Frontal cortex (tissue), 4 donors: ENCODE measurements around the gene BCOR. TPM values are rescaled to one million over a fixed set of nuclear protein-coding genes. Genes with fewer than 3 reads are reported as not detected.

ENCODE experiments used
- DNase-seq, 2 donors: peaks; one replicate each; pipeline ENCODE4 v3.0.0; 2012; ENCODE audit warnings: low spot score in 2 of 2
- FAIRE-seq: peaks from 2 replicates; lab custom pipeline; 2012; peaks lifted over from hg19 to GRCh38; lab: Jason Lieb, UNC
- total RNA-seq: library from RNA; depleted of rRNA; stranded (reverse); fragments of >200 nt; gene quantifications from one replicate; pipeline ENCODE4 v1.2.3, GENCODE V29; 2014
- donor health status: control.
- donor health status: control.
- donor health status: control.

Gene BCOR
- total RNA-seq, 1 donor from 2014 or later, result 26.5 TPM

DNA sequence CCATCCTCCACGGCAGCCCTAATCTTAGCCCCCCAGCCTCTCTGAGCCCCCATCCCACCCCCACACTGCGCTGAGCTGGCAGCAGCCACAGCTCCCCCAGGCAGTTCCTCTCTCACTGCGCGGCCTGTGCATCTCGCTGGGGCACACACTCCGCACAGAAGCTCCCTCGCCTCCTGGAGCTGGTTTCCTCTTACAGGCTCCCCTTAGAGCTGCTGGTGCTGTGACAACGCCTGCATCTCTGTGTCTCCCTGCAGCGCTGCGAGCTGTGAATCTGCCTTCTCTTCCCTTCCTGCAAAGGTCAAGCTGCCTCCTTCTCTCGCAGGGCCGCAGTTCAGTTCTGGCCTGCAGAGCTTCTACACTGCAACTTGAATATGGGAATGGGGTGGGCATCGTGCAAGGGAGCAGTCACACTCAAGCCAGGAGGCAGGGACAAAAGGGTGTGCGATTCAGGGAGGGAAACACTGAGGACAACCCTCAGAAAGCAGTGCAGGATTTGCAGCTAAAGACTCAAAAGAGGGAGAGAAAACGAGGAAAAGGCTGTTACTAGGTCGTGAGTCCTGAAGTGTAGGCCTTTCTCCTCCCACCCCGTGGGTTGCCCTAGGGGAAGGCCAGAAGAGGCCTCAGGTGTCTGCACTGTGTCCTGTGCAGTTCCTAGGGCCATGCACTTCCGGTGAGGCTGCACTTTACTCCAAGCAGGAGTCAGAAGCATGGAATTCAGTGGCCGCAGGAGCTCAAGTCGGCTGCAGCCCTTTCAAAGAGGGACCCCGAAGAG, 87.0 kb downstream of the BCOR start:
- FAIRE-seq (no peak), DNase-seq (peak in 1 of 2 donors; percentile 37)

DNA sequence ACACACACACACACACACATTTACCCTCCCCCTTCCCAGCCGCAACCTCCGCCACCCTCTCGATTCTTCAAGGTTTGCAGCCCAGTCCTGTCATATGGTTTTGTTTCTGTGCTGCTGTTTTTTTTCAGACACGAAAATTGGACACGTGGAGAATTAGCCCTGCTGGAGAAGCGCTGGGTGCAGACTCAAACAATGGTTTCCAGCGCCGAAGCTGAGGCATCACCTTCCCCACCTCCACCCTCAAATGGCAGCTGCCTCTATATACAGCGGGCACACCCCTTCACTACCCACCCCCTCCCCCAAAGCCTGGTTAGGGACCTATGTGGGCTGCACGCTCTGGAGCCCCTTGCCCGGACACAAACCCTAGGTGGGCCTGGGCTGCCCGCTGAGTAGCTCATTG, 87.9 kb downstream of the BCOR start:
- FAIRE-seq (no peak), DNase-seq (peak in 1 of 2 donors; percentile 12)

DNA sequence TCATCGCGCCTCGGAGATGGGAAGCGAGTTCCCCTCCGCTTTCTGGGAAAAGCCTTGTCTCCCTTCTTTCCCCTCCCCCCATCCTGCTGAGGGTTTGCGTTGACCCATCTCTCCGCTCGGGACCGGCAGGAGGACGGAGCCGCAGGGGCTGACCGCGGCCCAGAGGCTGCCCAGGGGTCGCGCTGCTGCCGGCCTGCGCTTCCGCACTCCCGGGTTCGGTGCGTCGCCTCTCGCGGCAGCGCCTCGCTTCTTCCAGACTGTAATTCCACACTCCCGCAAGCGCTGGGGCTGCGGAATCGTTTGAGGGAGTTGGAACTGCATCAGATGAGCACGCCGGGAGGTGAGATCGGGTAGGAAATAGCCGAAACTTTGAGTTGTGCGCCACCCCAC, 88.3 kb downstream of the BCOR start:
- DNase-seq (peak in 1 of 2 donors; percentile 17), FAIRE-seq (no peak)

DNA sequence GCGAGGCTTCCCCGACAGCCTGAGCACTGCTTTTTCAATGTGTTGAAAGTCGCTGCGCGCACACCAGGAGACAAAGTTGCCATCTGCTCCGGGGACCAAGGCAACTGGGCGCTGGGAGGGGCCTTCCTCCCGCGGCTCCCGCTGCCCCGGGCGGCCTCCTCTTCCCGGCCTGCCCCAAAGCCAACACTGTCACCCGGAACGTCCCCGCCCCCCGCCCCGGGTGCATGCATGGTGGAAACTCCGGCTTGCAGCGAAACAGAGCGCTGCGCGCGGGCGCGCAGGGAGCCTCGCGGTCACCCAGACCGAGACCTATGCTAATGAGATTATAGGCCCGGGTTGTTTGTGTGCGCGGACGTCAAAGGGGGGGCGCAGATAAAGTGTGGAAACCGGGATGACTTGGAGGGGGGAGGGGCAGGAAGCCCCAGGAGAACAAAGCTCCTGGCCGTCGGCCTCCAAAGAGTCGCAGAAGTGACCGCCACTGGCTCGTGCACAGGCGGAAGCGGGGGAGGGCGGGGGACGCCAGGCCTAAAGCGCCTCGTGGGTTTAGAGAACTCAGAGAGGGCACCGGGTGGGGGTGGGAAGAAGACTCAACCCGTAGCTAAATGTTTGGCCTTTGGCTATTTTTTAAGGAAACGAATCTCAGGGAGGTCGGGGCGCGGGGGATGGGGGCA, 88.8 kb downstream of the BCOR start:
- no peak for FAIRE-seq
- peak in 1 of 2 donors; percentile 43 for DNase-seq

DNA sequence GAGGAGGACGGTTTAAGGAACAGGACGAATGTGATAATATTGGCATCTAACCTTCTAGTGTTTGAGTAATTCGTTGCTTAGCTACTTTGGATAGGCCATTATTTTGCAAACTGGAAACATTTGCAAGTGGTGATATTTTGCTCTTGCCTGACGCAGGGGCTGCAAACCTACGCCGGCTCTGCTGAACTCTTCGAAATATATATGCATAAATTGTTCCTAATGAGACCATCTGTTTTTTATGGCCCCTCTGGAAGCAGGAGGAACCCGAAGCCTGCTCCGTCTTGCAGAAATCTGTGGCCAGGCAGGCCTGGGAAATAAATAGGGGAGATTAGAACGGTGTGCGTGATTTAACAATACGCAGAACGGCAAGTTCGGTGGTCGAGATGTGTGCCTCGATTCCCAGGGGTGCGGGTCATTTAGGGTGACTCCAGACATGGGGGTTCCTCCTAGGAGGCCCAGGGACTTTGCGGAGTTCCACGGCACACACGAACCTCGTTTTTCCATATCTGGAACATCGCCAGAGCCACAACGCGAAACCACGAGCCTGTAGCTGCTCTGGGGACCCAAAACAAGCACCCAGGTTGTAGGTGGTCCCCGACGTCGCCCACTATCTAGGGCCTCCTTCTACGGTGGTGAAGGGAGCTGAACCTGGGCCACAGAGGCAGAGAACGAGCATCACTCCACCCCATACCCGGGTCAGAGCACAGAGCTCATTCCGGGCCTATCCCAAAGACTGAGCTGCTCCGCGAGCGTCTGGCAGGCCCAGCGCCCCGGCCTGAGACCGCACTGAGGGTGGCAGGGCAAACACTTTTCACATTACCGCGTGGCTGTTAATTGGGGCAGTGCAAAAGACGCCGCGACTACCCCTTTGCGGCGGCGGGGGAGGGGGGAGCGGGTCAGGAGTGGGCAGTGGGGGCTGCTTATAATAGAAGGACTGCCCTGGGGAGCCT, 89.7 kb downstream of the BCOR start:
- no peak for DNase-seq
- no peak for FAIRE-seq

DNA sequence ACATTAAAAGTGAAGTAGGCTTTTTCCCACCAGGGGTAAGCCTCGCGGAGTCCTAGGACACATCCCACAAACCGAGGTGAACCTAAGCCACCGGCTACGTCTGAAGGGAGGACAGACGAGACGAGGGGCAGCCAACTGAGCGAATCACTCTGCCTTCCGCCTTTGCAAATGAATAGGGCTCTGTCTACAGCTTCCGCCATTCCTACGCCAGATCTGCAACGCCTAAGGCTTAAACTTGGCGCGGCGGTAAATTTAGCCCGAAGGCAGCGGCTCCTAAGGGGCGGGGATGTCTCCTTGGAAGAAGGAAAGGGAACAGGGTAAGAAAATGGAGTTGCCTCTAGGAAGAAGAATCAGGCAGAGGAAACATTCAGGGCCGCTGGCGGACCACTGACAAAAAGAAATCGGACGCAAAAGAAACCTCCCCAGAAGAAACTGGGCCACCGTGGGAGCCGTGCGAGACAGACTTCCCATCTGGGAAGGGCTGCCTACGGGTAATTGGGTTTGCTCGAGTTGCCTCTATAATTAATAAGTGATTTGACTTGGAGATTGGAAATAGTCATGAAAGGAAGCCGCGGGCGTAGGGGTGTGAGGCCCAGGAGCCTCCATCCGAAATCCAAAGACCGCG, 90.5 kb downstream of the BCOR start:
- DNase-seq (peak in 1 of 2 donors; percentile 27), FAIRE-seq (no peak)

DNA sequence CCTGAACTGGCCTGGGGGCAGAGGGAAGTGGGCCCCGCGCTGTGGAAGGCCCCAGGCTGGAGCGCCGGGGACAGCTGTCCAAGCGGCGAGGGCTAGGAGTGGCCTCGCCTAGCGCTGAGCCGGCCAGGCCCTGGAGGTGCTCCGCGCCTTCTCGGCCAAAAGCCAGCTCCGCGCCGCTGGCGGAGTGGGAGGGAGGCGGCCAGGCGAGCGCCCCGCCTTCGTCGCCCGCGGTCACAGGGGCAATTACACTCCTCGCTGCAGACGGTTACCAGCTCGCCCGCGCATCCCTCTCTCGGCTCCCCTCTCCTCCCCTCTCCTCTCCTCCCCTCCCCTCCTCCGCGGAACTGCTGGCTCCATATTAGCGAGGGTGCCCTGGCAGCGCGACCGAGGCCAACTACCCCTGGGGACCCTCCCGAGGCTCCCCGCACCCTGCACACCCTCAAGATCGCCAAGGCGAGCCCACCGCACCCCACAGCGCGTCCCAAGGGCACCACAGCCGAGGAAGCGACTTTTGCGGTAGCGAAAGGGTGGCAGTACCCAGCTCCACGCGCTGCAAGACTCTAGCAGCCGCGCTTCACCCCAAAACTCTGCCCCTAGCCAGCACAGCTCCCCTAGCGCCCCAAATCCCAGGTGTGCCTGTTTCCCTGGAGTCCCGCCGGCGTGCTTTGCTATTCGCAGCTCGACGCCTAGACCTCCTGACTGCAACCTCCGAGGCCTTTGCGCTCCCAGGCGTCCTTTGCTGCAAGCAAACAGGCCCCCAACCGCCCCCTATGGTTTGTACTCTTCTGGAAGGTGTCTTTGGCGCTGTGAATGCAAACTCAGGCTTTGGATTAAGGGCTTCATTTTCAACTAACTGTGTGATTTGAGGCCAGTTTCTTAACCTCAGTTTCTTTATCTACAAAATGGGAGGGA, 91.4 kb downstream of the BCOR start:
- peak in 1 of 2 donors; percentile 36 for DNase-seq
- FAIRE-seq, result no peak

DNA sequence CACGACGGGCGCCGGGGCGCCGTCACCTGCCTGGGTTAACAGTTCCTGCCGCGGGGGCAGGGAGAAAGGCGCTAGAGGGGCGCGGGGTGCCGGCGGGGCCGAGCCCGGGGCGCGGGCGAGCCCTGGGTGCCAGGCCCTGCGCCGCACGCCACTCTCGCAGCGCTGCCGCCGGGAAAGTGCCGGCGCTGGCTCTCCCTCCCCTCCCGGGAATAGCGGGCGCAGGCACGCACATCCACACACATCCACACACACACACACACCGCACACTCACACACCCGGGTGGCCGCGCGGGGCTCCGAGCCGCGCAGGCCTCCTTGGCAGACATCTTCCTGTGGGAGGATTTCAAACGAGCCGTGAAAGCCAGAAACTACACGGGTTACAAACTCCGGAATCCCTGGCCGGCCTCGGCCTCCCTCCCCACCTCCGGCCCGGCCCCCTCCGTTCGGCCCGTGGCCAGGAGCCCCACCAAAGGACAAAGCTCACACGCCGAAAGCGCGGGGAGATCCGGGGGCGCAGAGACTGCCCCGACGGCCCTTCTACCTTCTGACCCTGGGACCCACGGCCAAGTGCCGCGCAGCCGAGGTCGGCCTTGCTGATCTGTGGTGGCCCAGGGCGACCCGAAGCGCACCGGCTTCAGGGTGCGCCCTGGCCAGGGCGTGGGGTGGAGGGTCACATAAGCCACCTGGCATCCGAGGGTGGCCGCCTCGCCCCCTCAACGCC, 92.3 kb downstream of the BCOR start:
- no peak for FAIRE-seq

DNA sequence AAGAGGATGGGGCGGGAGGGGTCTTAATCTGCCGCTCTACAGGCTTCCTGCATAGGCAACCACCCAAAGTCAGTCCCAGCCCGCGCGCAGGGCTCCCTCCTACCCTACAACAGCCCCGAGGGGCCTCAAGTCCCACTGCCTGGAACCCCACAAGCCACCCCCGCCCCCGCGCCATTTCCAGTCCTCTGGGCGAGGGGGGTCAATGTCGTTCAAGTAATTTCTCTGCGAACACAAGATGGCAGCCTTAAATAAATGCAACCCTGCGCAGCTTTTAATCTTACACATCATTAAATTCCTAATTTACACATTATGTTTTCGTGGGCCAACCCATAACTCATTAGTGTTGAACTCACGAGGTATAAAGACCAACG, 92.9 kb downstream of the BCOR start:
- DNase-seq (no peak), FAIRE-seq (no peak)

More for the DNA sequence above, 92.3 kb downstream of the BCOR start:
- DNase-seq, result peak in 1 of 2 donors; percentile 37

DNA sequence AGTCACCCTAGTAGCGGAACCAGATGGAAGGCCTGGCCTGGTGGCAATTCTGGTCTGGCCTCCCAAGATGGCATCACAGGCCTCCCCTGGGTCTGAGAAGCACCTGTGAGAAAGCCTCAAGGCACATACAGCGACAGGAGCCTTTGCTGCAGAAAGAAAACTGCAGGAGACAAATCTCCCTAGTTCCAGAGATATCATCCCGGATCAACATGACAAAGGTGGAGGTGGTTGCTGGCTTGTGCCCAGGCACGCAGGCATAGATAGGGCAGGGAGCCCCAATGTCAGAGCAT, 93.6 kb downstream of the BCOR start:
- DNase-seq (no peak), FAIRE-seq (no peak)

DNA sequence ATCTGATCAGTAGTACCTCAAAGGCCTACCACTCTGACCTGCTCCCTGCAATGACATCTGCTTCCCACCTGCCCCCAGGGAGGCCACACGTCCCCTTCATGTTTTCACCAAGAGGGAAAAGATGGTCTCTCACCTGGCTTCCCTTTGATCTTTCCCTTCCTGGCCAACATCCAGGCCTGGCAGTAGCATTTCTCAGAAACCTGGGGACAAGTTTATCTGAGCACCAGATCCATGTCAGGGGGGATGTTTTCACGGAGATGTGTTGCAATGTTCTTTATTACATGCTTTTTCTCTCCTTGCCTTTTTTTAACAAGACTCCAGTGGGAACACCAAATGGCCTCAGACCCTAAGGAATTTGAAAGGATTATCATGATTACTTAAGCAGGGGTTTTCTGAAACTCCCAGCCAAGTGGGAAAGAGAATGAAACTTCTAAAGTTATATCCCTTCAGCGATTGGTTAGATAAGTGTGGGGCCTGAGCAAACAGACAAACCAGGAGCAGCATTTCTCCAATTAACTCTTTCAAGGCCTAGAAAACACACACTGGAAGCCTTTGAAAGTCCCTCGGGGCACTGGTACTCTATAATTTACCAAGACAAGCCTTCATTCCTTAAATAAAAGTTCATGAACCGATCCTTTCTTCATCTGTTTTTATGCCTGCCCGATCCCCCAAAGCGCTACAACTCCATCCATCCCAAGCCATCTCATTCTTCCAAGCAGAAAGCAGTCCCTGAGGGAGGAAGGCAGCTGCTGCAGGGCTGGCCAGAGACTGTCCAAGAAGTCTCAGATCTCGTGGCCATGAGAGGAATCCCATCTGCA, 94.1 kb downstream of the BCOR start:
- DNase-seq (no peak), FAIRE-seq (no peak)

DNA sequence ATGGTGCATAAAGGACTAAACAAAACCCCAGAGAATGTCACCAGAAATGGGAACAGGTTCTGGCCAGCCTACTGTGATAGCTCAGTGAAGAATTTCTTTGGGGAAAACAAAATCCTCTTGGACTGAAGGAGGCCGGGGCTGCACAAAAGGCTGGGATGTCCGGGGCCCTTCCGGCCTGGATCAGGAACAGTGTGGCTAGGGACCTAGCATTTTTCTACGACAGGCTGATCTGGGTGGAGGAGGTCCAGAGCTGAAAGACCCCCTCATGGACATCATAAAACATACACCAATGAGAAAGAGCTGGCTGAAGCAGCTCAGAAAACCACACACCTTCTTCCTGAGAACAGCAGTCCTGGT, 94.7 kb downstream of the BCOR start:
- DNase-seq (no peak), FAIRE-seq (no peak)
